ENCODE data around the gene KRT75.

GRCh38 chr12:52443966-52444365 lies 9.8 kb upstream of the KRT75 start:
- TF ChIP-seq POLR2A (IDR thresholded peaks at IDR 0.05; ENCODE audit: low read depth, low read length) (no peak), POLR2AphosphoS5 (IDR thresholded peaks at IDR 0.05; ENCODE audit: low read depth, low read length) (no peak), TAF1 (IDR thresholded peaks at IDR 0.05; ENCODE audit: borderline replicate concordance, low read depth, low read length) (no peak)

All from GM12892 (cell line).